Mucosa of gallbladder (tissue), 1 donor: Measurements from ENCODE around the gene FYB1. TPM values are rescaled to one million over a fixed set of nuclear protein-coding genes. Genes with fewer than 3 reads are reported as not detected.
"Not testable (repeated sequence)": the region's sequence is repeated elsewhere in the genome, so short reads cannot be mapped to it uniquely, and the experiment has no call there.

Experiments used
- DNase-seq: peaks from one replicate; pipeline ENCODE4 v3.0.0-alpha.2; 2020; ENCODE audit warnings: low spot score
- total RNA-seq: library from RNA; stranded (reverse); gene quantifications from one replicate; pipeline ENCODE4 v1.2.1, GENCODE V29; 2021
- donor health status: DM: no; HTN: no; CAD: no.

FYB1 gene
- total RNA-seq = 24.7 TPM

- DNase-seq = no peak
Measured at GRCh38 chr5:39219437-39219836, at the start of gene FYB1. TSS of gene FYB1 (minus strand) at chr5:39219563. CDS start at chr5:39202960, 16,603 bp downstream.

- no peak for DNase-seq
Measured at GRCh38 chr5:39267186-39267585, 47.8 kb upstream of the FYB1 start.

- DNase-seq = no peak
Measured at GRCh38 chr5:39266442-39266841, 47.1 kb upstream of the FYB1 start.

- no peak for DNase-seq
Measured at GRCh38 chr5:39264528-39264927, 45.2 kb upstream of the FYB1 start.

- no peak for DNase-seq
Measured at GRCh38 chr5:39262981-39263380, 43.6 kb upstream of the FYB1 start.

GRCh38 chr5:39260095-39260494, 40.7 kb upstream of the FYB1 start:
- no peak for DNase-seq

GRCh38 chr5:39257554-39257953, 38.2 kb upstream of the FYB1 start:
- no peak for DNase-seq

- DNase-seq = no peak
Measured at GRCh38 chr5:39256477-39257235, 37.3 kb upstream of the FYB1 start.

GRCh38 chr5:39255406-39255805, 36.0 kb upstream of the FYB1 start:
- DNase-seq = no peak

GRCh38 chr5:39254671-39255070, 35.3 kb upstream of the FYB1 start:
- no peak for DNase-seq

GRCh38 chr5:39253196-39253595, 33.8 kb upstream of the FYB1 start:
- DNase-seq = no peak

GRCh38 chr5:39249564-39250274, 30.4 kb upstream of the FYB1 start:
- DNase-seq = no peak

- no peak for DNase-seq
Measured at GRCh38 chr5:39249069-39249468, 29.7 kb upstream of the FYB1 start.

GRCh38 chr5:39240750-39241149, 21.4 kb upstream of the FYB1 start:
- DNase-seq = no peak

GRCh38 chr5:39238366-39239105, 19.2 kb upstream of the FYB1 start:
- no peak for DNase-seq

- DNase-seq = no peak
Measured at GRCh38 chr5:39236718-39237117, 17.4 kb upstream of the FYB1 start.

- no peak for DNase-seq
Measured at GRCh38 chr5:39235648-39236047, 16.3 kb upstream of the FYB1 start.

GRCh38 chr5:39234494-39234893, 15.1 kb upstream of the FYB1 start:
- DNase-seq = not testable (repeated sequence)

- no peak for DNase-seq
Measured at GRCh38 chr5:39233783-39234182, 14.4 kb upstream of the FYB1 start.

- no peak for DNase-seq
Measured at GRCh38 chr5:39231705-39232525, 12.6 kb upstream of the FYB1 start.

GRCh38 chr5:39228596-39228995, 9.2 kb upstream of the FYB1 start:
- DNase-seq = no peak

- DNase-seq = no peak
Measured at GRCh38 chr5:39226558-39226957, 7.2 kb upstream of the FYB1 start.
